DMS 273 (cell line): ENCODE data around the gene KLF3.

Experiments
- DNase-seq: peaks from one replicate; lab custom pipeline; 2025; ENCODE audit not compliant: unreplicated experiment; lab: John Stamatoyannopoulos, UW

Gene KLF3

DNA sequence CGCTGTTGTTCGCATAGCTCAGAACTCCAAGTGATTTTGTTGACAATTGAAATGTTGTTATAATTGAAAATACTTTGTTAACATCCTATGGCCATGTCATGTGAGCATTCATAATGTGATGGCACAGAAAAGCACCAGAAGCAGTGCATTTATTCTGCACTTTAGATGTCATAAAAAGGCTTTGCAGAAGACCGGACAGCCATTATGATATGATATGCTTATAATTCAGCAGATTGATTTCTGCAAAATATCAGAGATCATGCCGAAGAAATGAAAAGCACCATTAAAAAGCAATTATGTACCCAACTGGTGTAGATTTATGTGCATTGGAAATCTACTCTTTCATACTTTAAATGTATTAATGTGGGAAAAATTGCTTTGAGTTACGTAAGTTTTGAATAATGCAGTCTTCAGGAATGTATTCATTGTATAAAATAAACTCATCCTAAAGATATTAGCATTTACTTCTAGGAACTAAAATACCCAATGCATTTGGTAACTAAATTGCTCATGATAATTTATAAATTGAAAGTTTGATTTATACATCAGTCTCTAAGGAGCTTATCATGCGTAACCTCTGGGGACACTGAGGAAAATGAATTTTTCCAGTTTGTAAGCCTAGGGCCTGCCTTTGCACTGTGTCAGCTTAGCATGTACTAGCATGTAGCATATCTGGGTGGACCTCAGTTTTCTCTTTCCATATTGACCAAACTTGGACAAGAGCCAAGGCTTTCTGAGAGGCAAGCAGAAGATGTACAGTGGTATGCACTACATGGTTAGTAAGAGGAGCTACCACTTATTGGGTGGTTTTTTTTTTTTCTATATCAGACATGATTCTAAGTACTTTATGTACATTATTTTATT lies 75.2 kb downstream of the KLF3 start:
- peak; percentile 1 for DNase-seq

DNA sequence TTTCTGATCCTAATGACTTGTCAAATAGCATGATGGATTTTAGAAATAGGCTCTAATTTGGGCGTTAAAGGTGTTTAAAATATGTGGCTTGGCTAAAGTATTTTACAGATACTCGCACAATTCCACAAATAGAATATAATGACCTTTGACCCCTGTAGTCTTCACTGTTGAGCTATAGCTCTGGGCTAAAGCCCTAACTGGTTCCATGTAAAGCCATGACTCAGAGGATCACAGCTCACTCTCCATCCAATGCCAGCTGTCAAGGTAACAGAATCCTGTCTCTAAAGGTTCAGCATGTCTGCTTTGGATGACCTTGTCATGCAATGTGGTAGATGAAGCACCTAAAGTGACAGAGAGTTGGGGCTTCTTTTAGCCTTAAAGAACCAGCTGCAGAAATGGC lies 76.3 kb downstream of the KLF3 start:
- peak; percentile 8 for DNase-seq

DNA sequence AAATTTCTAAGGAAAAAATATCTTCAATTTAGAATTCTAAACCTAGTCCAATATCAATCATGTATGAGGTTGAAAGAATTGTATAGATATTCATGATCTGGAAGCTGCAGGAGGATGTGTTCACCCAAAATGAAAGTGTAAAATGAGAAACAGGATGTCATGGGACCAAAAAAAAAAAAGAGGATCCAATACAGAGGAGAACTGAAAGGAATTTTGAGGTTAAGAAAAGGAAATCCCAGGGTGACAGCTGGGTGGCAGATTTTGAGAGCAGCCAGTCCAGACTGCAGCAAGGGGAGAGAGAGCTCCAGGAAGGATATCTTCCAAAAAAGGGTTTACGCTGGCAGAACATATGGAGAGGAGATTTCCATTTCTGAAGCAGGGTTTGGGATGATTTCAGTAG lies 79.9 kb downstream of the KLF3 start:
- DNase-seq: peak; percentile 52

GRCh38 chr4:38745881-38746280 lies 81.9 kb downstream of the KLF3 start:
- no peak for DNase-seq

- no peak for DNase-seq
Observed at GRCh38 chr4:38747629-38748028, 83.6 kb downstream of the KLF3 start.

GRCh38 chr4:38749336-38749735 lies 85.3 kb downstream of the KLF3 start:
- no peak for DNase-seq
